NB4 (cell line): ENCODE data around the gene KDSR.

Experiments used
- DNase-seq: peaks from one replicate; pipeline ENCODE4 v3.0.0; 2010; ENCODE audit warnings: low read depth
- H3K4me3 ChIP-seq: one replicate; pipeline ENCODE4 v1.5.1; 2011; ENCODE audit warnings: mild to moderate bottlenecking, low read depth, low read length, moderate library complexity
- MYC ChIP-seq: IDR thresholded peaks from 2 replicates; pipeline ENCODE4 v1.6.1; 2011; ENCODE audit warnings: low read depth, low read length
- POLR2A ChIP-seq: IDR thresholded peaks from 2 replicates; pipeline ENCODE4 v1.6.1; 2011; ENCODE audit warnings: mild to moderate bottlenecking; ENCODE audit not compliant: insufficient read length; ENCODE audit errors: extremely low read depth
- TF ChIP-seq, protein P1 (sequence below): IDR thresholded peaks from one replicate; pipeline ENCODE4 v1.5.1; 2012; ENCODE audit warnings: low read depth, low read length
- TF ChIP-seq, protein P2 (sequence below): IDR thresholded peaks from 2 replicates; pipeline ENCODE4 v1.6.1; 2011; ENCODE audit warnings: low read depth, low read length

KDSR gene

GRCh38 chr18:63356272-63356896 lies 10.6 kb downstream of the KDSR start:
- DNase-seq: no peak
- H3K4me3 ChIP-seq: no peak overlapping the region
- TF ChIP-seq POLR2A (no peak), MYC (no peak)
- TF ChIP-seq, protein P1, sequence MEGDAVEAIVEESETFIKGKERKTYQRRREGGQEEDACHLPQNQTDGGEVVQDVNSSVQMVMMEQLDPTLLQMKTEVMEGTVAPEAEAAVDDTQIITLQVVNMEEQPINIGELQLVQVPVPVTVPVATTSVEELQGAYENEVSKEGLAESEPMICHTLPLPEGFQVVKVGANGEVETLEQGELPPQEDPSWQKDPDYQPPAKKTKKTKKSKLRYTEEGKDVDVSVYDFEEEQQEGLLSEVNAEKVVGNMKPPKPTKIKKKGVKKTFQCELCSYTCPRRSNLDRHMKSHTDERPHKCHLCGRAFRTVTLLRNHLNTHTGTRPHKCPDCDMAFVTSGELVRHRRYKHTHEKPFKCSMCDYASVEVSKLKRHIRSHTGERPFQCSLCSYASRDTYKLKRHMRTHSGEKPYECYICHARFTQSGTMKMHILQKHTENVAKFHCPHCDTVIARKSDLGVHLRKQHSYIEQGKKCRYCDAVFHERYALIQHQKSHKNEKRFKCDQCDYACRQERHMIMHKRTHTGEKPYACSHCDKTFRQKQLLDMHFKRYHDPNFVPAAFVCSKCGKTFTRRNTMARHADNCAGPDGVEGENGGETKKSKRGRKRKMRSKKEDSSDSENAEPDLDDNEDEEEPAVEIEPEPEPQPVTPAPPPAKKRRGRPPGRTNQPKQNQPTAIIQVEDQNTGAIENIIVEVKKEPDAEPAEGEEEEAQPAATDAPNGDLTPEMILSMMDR: no peak
- TF ChIP-seq, protein P2, sequence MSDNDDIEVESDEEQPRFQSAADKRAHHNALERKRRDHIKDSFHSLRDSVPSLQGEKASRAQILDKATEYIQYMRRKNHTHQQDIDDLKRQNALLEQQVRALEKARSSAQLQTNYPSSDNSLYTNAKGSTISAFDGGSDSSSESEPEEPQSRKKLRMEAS: no peak

GRCh38 chr18:63350230-63350629 lies 16.8 kb downstream of the KDSR start:
- no peak overlapping the region for H3K4me3 ChIP-seq
- DNase-seq: no peak
- no peak for TF ChIP-seq POLR2A
- TF ChIP-seq, protein P1: no peak
- no peak for TF ChIP-seq MYC
- TF ChIP-seq, protein P2: no peak

DNA sequence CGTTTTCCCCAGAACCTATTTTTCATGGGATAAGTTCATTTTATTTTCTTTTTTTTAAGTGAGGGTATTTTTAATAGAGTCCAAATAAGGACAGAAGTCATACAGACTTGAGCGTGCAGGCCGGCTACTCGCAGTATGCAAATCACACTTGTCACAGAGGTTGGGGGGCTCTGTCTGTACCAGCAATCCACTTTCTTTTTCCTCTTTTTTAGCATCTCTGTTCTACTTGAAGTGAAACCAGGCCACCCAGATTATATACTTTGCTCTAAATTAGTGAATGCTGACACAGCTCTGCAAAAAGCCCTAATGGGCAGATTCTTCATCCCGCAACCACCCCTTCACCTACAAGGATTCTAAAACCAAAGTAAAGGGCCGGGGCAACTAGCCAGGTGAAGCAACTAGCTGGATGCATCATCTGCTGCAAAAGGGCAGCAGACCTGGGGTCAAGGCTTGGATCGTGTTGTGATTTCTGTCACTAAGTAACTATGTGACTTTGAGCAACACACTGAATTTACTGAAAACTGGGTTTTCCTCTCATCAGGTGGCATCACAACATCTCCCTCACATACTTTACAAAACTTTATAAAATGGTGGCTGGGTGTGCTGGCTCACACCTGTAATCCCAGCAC lies 18.4 kb downstream of the KDSR start:
- H3K4me3 ChIP-seq: no peak overlapping the region
- DNase-seq: no peak
- TF ChIP-seq, protein P1: no peak
- TF ChIP-seq POLR2A (no peak), MYC (no peak)
- TF ChIP-seq, protein P2: no peak

- no peak for DNase-seq
- no peak overlapping the region for H3K4me3 ChIP-seq
- TF ChIP-seq POLR2A: no peak
- TF ChIP-seq, protein P2: no peak
- no peak for TF ChIP-seq MYC
- TF ChIP-seq, protein P1: no peak
These were observed 20.4 kb downstream of the KDSR start for GRCh38 chr18:63346480-63347183.

DNA sequence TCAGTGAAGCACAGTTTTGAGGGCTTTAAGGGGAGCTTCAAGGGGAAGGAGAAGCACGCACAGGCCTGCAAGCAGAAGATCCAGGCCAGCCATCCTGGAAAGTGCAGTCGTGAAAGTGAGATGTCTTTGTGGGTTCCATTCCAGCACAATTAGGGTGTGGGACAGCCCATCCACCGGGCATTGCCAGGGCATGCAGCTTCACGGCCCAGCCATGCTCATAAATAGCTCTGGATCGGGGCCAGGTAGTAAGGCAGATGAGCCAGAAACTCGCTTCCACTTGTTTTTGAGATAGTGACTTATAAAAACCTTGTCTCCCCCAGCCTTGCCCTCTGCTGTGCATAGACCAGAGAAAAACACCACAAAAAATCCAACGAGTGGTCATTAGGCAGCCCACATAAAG lies 21.0 kb downstream of the KDSR start:
- no peak overlapping the region for H3K4me3 ChIP-seq
- TF ChIP-seq, protein P1: no peak
- no peak for TF ChIP-seq POLR2A
- TF ChIP-seq MYC: no peak
- TF ChIP-seq, protein P2: no peak
- DNase-seq: no peak
